Liver (tissue), 9 donors: Measurements from ENCODE around the gene TRIM69. TPM values are rescaled to one million over a fixed set of nuclear protein-coding genes. Genes with fewer than 3 reads are reported as not detected.
"Not testable (repeated sequence)": the region's sequence is repeated elsewhere in the genome, so short reads cannot be mapped to it uniquely, and the experiment has no call there.

Experiments used
- DNase-seq: peaks from one replicate; pipeline ENCODE4 v3.0.0-alpha.2; 2017; ENCODE audit warnings: low spot score
- H3K27ac ChIP-seq, 2 donors: one replicate each; pipeline ENCODE4 v1.7.0; 2013; ENCODE audit warnings: inconsistent platforms in 2 of 2, low read length in 2 of 2, control low read depth in 1 of 2, low read depth in 1 of 2, mild to moderate bottlenecking in 1 of 2
- H3K27me3 ChIP-seq, 4 donors: one replicate each; pipeline versions ENCODE4 v1.6.1 to v1.7.0; 2013; ENCODE audit warnings: low read length in 3 of 4, inconsistent platforms in 1 of 4, mild to moderate bottlenecking in 1 of 4, moderate library complexity in 1 of 4; ENCODE audit not compliant: control insufficient read depth in 4 of 4, insufficient read depth in 4 of 4
- H3K36me3 ChIP-seq, 4 donors: one replicate each; pipeline versions ENCODE4 v1.6.1 to v1.7.0; 2013; ENCODE audit warnings: low read length in 3 of 4, mild to moderate bottlenecking in 3 of 4, low read depth in 1 of 4, moderate library complexity in 1 of 4; ENCODE audit not compliant: control insufficient read depth in 4 of 4, insufficient read depth in 3 of 4
- H3K4me1 ChIP-seq, 4 donors: one replicate each; pipeline versions ENCODE4 v1.6.1 to v1.7.0; 2013; ENCODE audit warnings: low read length in 3 of 4, mild to moderate bottlenecking in 3 of 4, moderate library complexity in 1 of 4; ENCODE audit not compliant: control insufficient read depth in 4 of 4, insufficient read depth in 4 of 4
- H3K4me3 ChIP-seq, 3 donors: one replicate each; pipeline versions ENCODE4 v1.6.1 to v1.7.0; 2013; ENCODE audit warnings: low read length in 3 of 3, control low read depth in 1 of 3, low read depth in 1 of 3, mild to moderate bottlenecking in 1 of 3
- H3K9ac ChIP-seq, 2 donors: one replicate each; pipeline ENCODE4 v1.7.0; 2013; ENCODE audit warnings: low read length in 2 of 2, mild to moderate bottlenecking in 2 of 2, moderate library complexity in 2 of 2, control low read depth in 1 of 2, low read depth in 1 of 2
- H3K9me3 ChIP-seq, 4 donors: one replicate each; pipeline versions ENCODE4 v1.6.1 to v1.7.0; 2013; ENCODE audit warnings: low read length in 3 of 4; ENCODE audit not compliant: control insufficient read depth in 4 of 4
- ATF3 ChIP-seq: IDR thresholded peaks from 2 replicates; pipeline ENCODE4 v1.6.1; 2016; ENCODE audit warnings: antibody characterized with exemption
- EGR1 ChIP-seq, 2 donors: IDR thresholded peaks; 2 replicates each; pipeline ENCODE4 v1.6.1; 2016 to 2018; ENCODE audit warnings: antibody characterized with exemption in 2 of 2, low read depth in 2 of 2
- FOXA1 ChIP-seq: IDR thresholded peaks from 2 replicates; pipeline ENCODE4 v1.6.1; 2016; ENCODE audit warnings: antibody characterized with exemption
- FOXA2 ChIP-seq: IDR thresholded peaks from 2 replicates; pipeline ENCODE4 v1.6.1; 2016; ENCODE audit warnings: antibody characterized with exemption
- GABPA ChIP-seq, 2 donors: IDR thresholded peaks in 1 of 2; conservative IDR thresholded peaks in 1 of 2; 2 replicates each; pipeline ENCODE4 v1.6.1; 2016; ENCODE audit warnings: antibody characterized with exemption in 2 of 2, mild to moderate bottlenecking in 1 of 2, moderate library complexity in 1 of 2
- HNF4A ChIP-seq, 2 donors: conservative IDR thresholded peaks; 2 replicates each; pipeline ENCODE4 v1.6.1; 2016; ENCODE audit warnings: antibody characterized with exemption in 2 of 2, mild to moderate bottlenecking in 2 of 2
- HNF4G ChIP-seq: IDR thresholded peaks from 2 replicates; pipeline ENCODE4 v1.6.1; 2016; ENCODE audit warnings: antibody characterized with exemption
- MAX ChIP-seq: IDR thresholded peaks from 2 replicates; pipeline ENCODE4 v1.6.1; 2016; ENCODE audit warnings: antibody characterized with exemption
- REST ChIP-seq: IDR thresholded peaks from 2 replicates; pipeline ENCODE4 v1.6.1; 2016; ENCODE audit warnings: antibody characterized with exemption, mild to moderate bottlenecking
- RXRA ChIP-seq, 2 donors: IDR thresholded peaks; 2 replicates each; pipeline ENCODE4 v1.6.1; 2017 to 2018; ENCODE audit warnings: antibody characterized with exemption in 2 of 2, mild to moderate bottlenecking in 1 of 2
- SP1 ChIP-seq: IDR thresholded peaks from 2 replicates; pipeline ENCODE4 v1.6.1; 2018; ENCODE audit warnings: antibody characterized with exemption, mild to moderate bottlenecking
- TAF1 ChIP-seq: conservative IDR thresholded peaks from 2 replicates; pipeline ENCODE4 v1.6.1; 2016; ENCODE audit warnings: antibody characterized with exemption, mild to moderate bottlenecking
- YY1 ChIP-seq: IDR thresholded peaks from 2 replicates; pipeline ENCODE4 v1.6.1; 2016; ENCODE audit warnings: antibody characterized with exemption, mild to moderate bottlenecking
- WGBS: extraction: QIAGEN DNeasy Blood & Tissue Kit; methylation state at CpG from one replicate; pipeline ENCODE4 v1.1.7; 2013; 5-methylcytosine and 5-hydroxymethylcytosine counted together
- polyA plus RNA-seq, 2 donors: library from polyadenylated mRNA; stranded (reverse) in 1 of 2; unstranded in 1 of 2; fragments of 200-250 nt in 1 of 2; fragments of >200 nt in 1 of 2; fragmentation: Nextera tagmentation in 1 of 2; extraction: Ambion mirVana in 1 of 2; gene quantifications; one replicate each; pipeline versions ENCODE4 v1.2.1 to v1.2.3, GENCODE V29; 2013 to 2015
- total RNA-seq, 2 donors: library from RNA; depleted of rRNA; stranded (reverse); fragments of >200 nt; gene quantifications; one replicate each; pipeline ENCODE4 v1.2.3, GENCODE V29; 2014
- donor health status: healthy.
- donor health status: healthy.
- donor health status: healthy.
- donor health status: healthy.
- donor health status: healthy.

TRIM69 gene
- total and polyA plus RNA-seq, 4 donors, result 3.6 to 10.0 (median 5.3) TPM

- H3K36me3 ChIP-seq, DNase-seq, H3K4me1 ChIP-seq: not testable (repeated sequence)
These were observed 35.7 kb upstream of the TRIM69 start for GRCh38 chr15:44700676-44701075.

GRCh38 chr15:44705986-44706385 is 30.3 kb upstream of the TRIM69 start:
- Histone ChIP-seq H3K4me1 (peaks cover 0 to 6% (median 0%) of the 10 kb centered on the region in 4 donors), H3K9ac (no peak overlapping the region), H3K36me3 (no peaks in the 10 kb centered on the region), H3K27ac (no peak overlapping the region), H3K27me3 (no peaks in the 10 kb centered on the region), H3K4me3 (no peak overlapping the region), H3K9me3 (peaks cover 0 to 2% (median 0%) of the 10 kb centered on the region in 4 donors)
- TF ChIP-seq YY1, result no peak
- no peak for TF ChIP-seq FOXA2
- TF ChIP-seq SP1, result no peak
- no peak for TF ChIP-seq EGR1 (IDR thresholded peaks at IDR 0.05; ENCODE audit: low read depth in 2 of 2)
- no peak for TF ChIP-seq RXRA (IDR thresholded peaks at IDR 0.05)
- TF ChIP-seq MAX, result no peak
- no peak for TF ChIP-seq TAF1
- TF ChIP-seq GABPA (IDR thresholded peaks at IDR 0.05 in 1 of 2, conservative IDR thresholded peaks at IDR 0.05 in 1 of 2), result no peak
- no peak for DNase-seq
- 63% methylated on average over 1 of the region's 1 CpG for whole genome bisulfite sequencing

More at GRCh38 chr15:44700676-44701075, 35.7 kb upstream of the TRIM69 start:
- H3K9ac ChIP-seq, H3K27me3 ChIP-seq, H3K4me3 ChIP-seq, H3K27ac ChIP-seq, H3K9me3 ChIP-seq: not testable (repeated sequence)

GRCh38 chr15:44706401-44706800 is 29.9 kb upstream of the TRIM69 start:
- Histone ChIP-seq H3K4me1 (peaks cover 0 to 6% (median 0%) of the 10 kb centered on the region in 4 donors), H3K36me3 (no peaks in the 10 kb centered on the region), H3K27me3 (no peaks in the 10 kb centered on the region), H3K9me3 (peaks cover 0 to under 1% (median 0%) of the 10 kb centered on the region in 4 donors), H3K9ac (no peak overlapping the region), H3K4me3 (no peak overlapping the region), H3K27ac (no peak overlapping the region)
- no peak for DNase-seq
- TF ChIP-seq REST (no peak), HNF4G (no peak), FOXA1 (no peak), TAF1 (no peak), RXRA (IDR thresholded peaks at IDR 0.05) (no peak), EGR1 (IDR thresholded peaks at IDR 0.05; ENCODE audit: low read depth in 2 of 2) (no peak), FOXA2 (no peak), GABPA (IDR thresholded peaks at IDR 0.05 in 1 of 2, conservative IDR thresholded peaks at IDR 0.05 in 1 of 2) (no peak), ATF3 (no peak), HNF4A (conservative IDR thresholded peaks at IDR 0.05) (no peak)
- WGBS, result 96% methylated on average over 2 of the region's 2 CpGs
